Kidney glomerular epithelial cell (primary cell): ENCODE results near the gene GXYLT2.

Experiments used
- DNase-seq: peaks from one replicate; lab custom pipeline; 2025; lab: John Stamatoyannopoulos, UW

The GXYLT2 gene

GRCh38 chr3:72938471-72939265 is 50.8 kb downstream of the GXYLT2 start:
- DNase-seq = peak; percentile 73

GRCh38 chr3:72941245-72941644 is 53.4 kb downstream of the GXYLT2 start:
- no peak for DNase-seq

- DNase-seq = no peak
Measured at GRCh38 chr3:72942427-72942826, 54.6 kb downstream of the GXYLT2 start.

- no peak for DNase-seq
Measured at GRCh38 chr3:72944696-72945095, 56.9 kb downstream of the GXYLT2 start.

- DNase-seq = no peak
Measured at GRCh38 chr3:72947715-72948490, 60.1 kb downstream of the GXYLT2 start.

- no peak for DNase-seq
Measured at GRCh38 chr3:72949016-72949415, 61.2 kb downstream of the GXYLT2 start.

GRCh38 chr3:72950372-72950771 is 62.5 kb downstream of the GXYLT2 start:
- no peak for DNase-seq

- no peak for DNase-seq
Measured at GRCh38 chr3:72950801-72951200, 63.0 kb downstream of the GXYLT2 start.

GRCh38 chr3:72951259-72951722 is 63.4 kb downstream of the GXYLT2 start:
- no peak for DNase-seq

GRCh38 chr3:72953325-72953956 is 65.6 kb downstream of the GXYLT2 start:
- no peak for DNase-seq

GRCh38 chr3:72957297-72957696 is 69.5 kb downstream of the GXYLT2 start:
- no peak for DNase-seq

- DNase-seq = no peak
Measured at GRCh38 chr3:72959336-72959735, 71.5 kb downstream of the GXYLT2 start.

- no peak for DNase-seq
Measured at GRCh38 chr3:72960812-72961518, 73.1 kb downstream of the GXYLT2 start.

- DNase-seq = no peak
Measured at GRCh38 chr3:72961752-72962151, 73.9 kb downstream of the GXYLT2 start.

- no peak for DNase-seq
Measured at GRCh38 chr3:72962317-72962716, 74.5 kb downstream of the GXYLT2 start.

GRCh38 chr3:72964633-72965032 is 76.8 kb downstream of the GXYLT2 start:
- no peak for DNase-seq

- DNase-seq = no peak
Measured at GRCh38 chr3:72968266-72968664, 80.4 kb downstream of the GXYLT2 start.

GRCh38 chr3:72969766-72970165 is 81.9 kb downstream of the GXYLT2 start:
- DNase-seq = no peak

GRCh38 chr3:72970942-72971341 is 83.1 kb downstream of the GXYLT2 start:
- DNase-seq = no peak

- DNase-seq = no peak
Measured at GRCh38 chr3:72972706-72973030, 84.8 kb downstream of the GXYLT2 start.

GRCh38 chr3:72973031-72973723 is 85.3 kb downstream of the GXYLT2 start:
- peak; percentile 79 for DNase-seq

GRCh38 chr3:72973786-72974185 is 85.9 kb downstream of the GXYLT2 start:
- no peak for DNase-seq
